HCT116 (cell line): ENCODE results near the gene NDE1. TPM values are rescaled to one million over a fixed set of nuclear protein-coding genes. Genes with fewer than 3 reads are reported as not detected.

Source experiments
- ATAC-seq: fragments of 200-7000 bp; cut with Tn5 transposase; 2 replicates; pipeline ENCODE4 v1.9.1; 2020; ENCODE audit warnings: mild to moderate bottlenecking, moderate library complexity
- BruUV-seq: library from RNA; stranded (reverse); fragments of 400-500 nt; replicated peaks from 2 replicates; lab custom pipeline; 2021; lab: Mats Ljungman, UMichigan
- CTCF ChIA-PET: fragments of 300-600 bp; sonication (Branson Sonifier 250); formaldehyde crosslinking; loops from one replicate; lab custom pipeline; 2021; ENCODE audit warnings: antibody characterized with exemption; lab: Charles Lee
- POLR2A ChIA-PET: fragments of 300-600, 350-600 bp; sonication (Branson Sonifier 250); formaldehyde crosslinking; loops from one replicate; lab custom pipeline; 2021; ENCODE audit warnings: antibody characterized with exemption; lab: Charles Lee
- RAD21 ChIA-PET, 2 experiments: fragments of 300-600 bp; sonication (Branson Sonifier 250); formaldehyde crosslinking; loops; one replicate each; lab custom pipeline; 2023; ENCODE audit warnings: low total read pairs in 2 of 2; ENCODE audit not compliant: uncharacterized antibody in 2 of 2, unreplicated experiment in 2 of 2, low non-redundant PET in 1 of 2; lab: Charles Lee
- DNase-seq: peaks from one replicate; pipeline ENCODE4 v3.0.0-alpha.2; 2010; ENCODE audit warnings: low read depth, low spot score
- H2AFZ ChIP-seq: fragments of 200-600 bp; shearing (Covaris generic), sonication (generic); 2 replicates; pipeline ENCODE4 v1.6.1; 2017; ENCODE audit warnings: low read depth, mixed run types, mixed read lengths, antibody characterized with exemption, low read length; ENCODE audit not compliant: poor library complexity, severe bottlenecking
- H3K27ac ChIP-seq: 2 replicates; pipeline ENCODE4 v1.5.1; 2012; ENCODE audit warnings: low read depth, low read length
- H3K27me3 ChIP-seq: fragments of 200-600 bp; sonication (generic); 2 replicates; pipeline ENCODE4 v1.6.1; 2016; ENCODE audit warnings: mixed run types, low read length, mixed read lengths; ENCODE audit not compliant: insufficient read depth
- H3K36me3 ChIP-seq, 2 experiments: fragments of 200-500 bp in 1 of 2; fragments of 200-600 bp in 1 of 2; sonication (Bioruptor generic) in 1 of 2; sonication (generic) in 1 of 2; 2 replicates each; pipeline versions ENCODE4 v1.5.1 to v1.6.1; 2014 to 2016; ENCODE audit warnings: low read length in 2 of 2, inconsistent platforms in 1 of 2, mixed read lengths in 1 of 2, mixed run types in 1 of 2; ENCODE audit not compliant: insufficient read depth in 2 of 2, control insufficient read depth in 1 of 2
- H3K4me1 ChIP-seq, 2 experiments: fragments of 200-600 bp in 1 of 2; sonication (generic) in 1 of 2; 2 replicates each; pipeline versions ENCODE4 v1.5.1 to v1.6.1; 2012 to 2017; ENCODE audit warnings: low read length in 2 of 2, inconsistent platforms in 1 of 2, mild to moderate bottlenecking in 1 of 2, mixed read lengths in 1 of 2, mixed run types in 1 of 2, moderate library complexity in 1 of 2; ENCODE audit not compliant: insufficient read depth in 2 of 2, control insufficient read depth in 1 of 2
- H3K4me2 ChIP-seq: fragments of 200-600 bp; sonication (generic); 2 replicates; pipeline ENCODE4 v1.6.1; 2017; ENCODE audit warnings: mixed run types, low read length, mixed read lengths
- H3K4me3 ChIP-seq, 2 experiments: fragments of 200-600 bp in 1 of 2; sonication (generic) in 1 of 2; replicated peaks in 1 of 2; 2 replicates each; pipeline ENCODE4 v1.5.1; 2011 to 2016; ENCODE audit warnings: low read length in 2 of 2, control low read depth in 1 of 2, low read depth in 1 of 2, mild to moderate bottlenecking in 1 of 2, mixed read lengths in 1 of 2, mixed run types in 1 of 2
- H3K79me2 ChIP-seq: fragments of 200-600 bp; sonication (generic); 2 replicates; pipeline ENCODE4 v1.6.1; 2017; ENCODE audit warnings: mild to moderate bottlenecking, mixed run types, low read length, moderate library complexity, mixed read lengths; ENCODE audit not compliant: insufficient read depth
- H3K9ac ChIP-seq: fragments of 200-600 bp; sonication (generic); 2 replicates; pipeline ENCODE4 v1.6.1; 2016; ENCODE audit warnings: low read length, mixed read lengths
- H3K9me2 ChIP-seq: fragments of 200-600 bp; sonication (generic), shearing (Covaris generic); 2 replicates; pipeline ENCODE4 v1.6.1; 2017; ENCODE audit warnings: mixed run types, mild to moderate bottlenecking, moderate library complexity; ENCODE audit not compliant: insufficient read depth
- H3K9me3 ChIP-seq, 2 experiments: fragments of 200-500 bp in 1 of 2; fragments of 200-600 bp in 1 of 2; sonication (Bioruptor generic) in 1 of 2; sonication (generic) in 1 of 2; 2 replicates each; pipeline ENCODE4 v1.6.1; 2014 to 2017; ENCODE audit warnings: low read length in 2 of 2, mixed read lengths in 2 of 2, inconsistent platforms in 1 of 2, low read depth in 1 of 2, mild to moderate bottlenecking in 1 of 2, mixed run types in 1 of 2, moderate library complexity in 1 of 2; ENCODE audit not compliant: control insufficient read depth in 1 of 2, insufficient read depth in 1 of 2
- H4K20me1 ChIP-seq: fragments of 200-600 bp; sonication (generic), shearing (Covaris generic); 2 replicates; pipeline ENCODE4 v1.6.1; 2017; ENCODE audit warnings: mixed run types, mild to moderate bottlenecking, moderate library complexity; ENCODE audit not compliant: insufficient read depth
- CBX3 ChIP-seq: IDR thresholded peaks from 2 replicates; pipeline ENCODE4 v1.6.1; 2012; ENCODE audit warnings: low read depth
- CEBPB ChIP-seq: IDR thresholded peaks from 2 replicates; pipeline ENCODE4 v1.6.1; 2012; ENCODE audit warnings: low read depth
- EGR1 ChIP-seq: IDR thresholded peaks from 2 replicates; pipeline ENCODE4 v1.6.1; 2012; ENCODE audit warnings: low read depth
- EZH2 ChIP-seq: fragments of 200-600 bp; sonication (generic); IDR thresholded peaks from 2 replicates; pipeline ENCODE4 v1.6.1; 2017; ENCODE audit warnings: antibody characterized with exemption, mixed run types
- EZH2phosphoT487 ChIP-seq: fragments of 200-600 bp; IDR thresholded peaks from 2 replicates; pipeline ENCODE4 v1.6.1; 2018; ENCODE audit warnings: antibody characterized with exemption, borderline replicate concordance
- FOSL1 ChIP-seq: IDR thresholded peaks from 2 replicates; pipeline ENCODE4 v1.6.1; 2012; ENCODE audit warnings: low read depth
- JUND ChIP-seq: IDR thresholded peaks from 2 replicates; pipeline ENCODE4 v1.6.1; 2012
- POLR2A ChIP-seq: IDR thresholded peaks from 2 replicates; pipeline ENCODE4 v1.7.0; 2011; ENCODE audit warnings: borderline replicate concordance; ENCODE audit not compliant: insufficient read depth, insufficient read length; ENCODE audit errors: extremely low read depth
- POLR2AphosphoS5 ChIP-seq: IDR thresholded peaks from 2 replicates; pipeline ENCODE4 v1.6.1; 2011; ENCODE audit warnings: mild to moderate bottlenecking, low read depth, low read length, moderate library complexity
- RAD21 ChIP-seq: IDR thresholded peaks from 2 replicates; pipeline ENCODE4 v1.6.1; 2012; ENCODE audit warnings: low read depth, mild to moderate bottlenecking
- SIN3A ChIP-seq: IDR thresholded peaks from 2 replicates; pipeline ENCODE4 v1.6.1; 2012; ENCODE audit warnings: low read depth
- SP1 ChIP-seq: IDR thresholded peaks from 2 replicates; pipeline ENCODE4 v1.6.1; 2012; ENCODE audit warnings: low read depth
- SRF ChIP-seq: IDR thresholded peaks from 2 replicates; pipeline ENCODE4 v1.6.1; 2012; ENCODE audit warnings: low read depth
- ZFX ChIP-seq: fragments of 450-650 bp; IDR thresholded peaks from 2 replicates; pipeline ENCODE4 v1.6.1; 2017
- ZNF274 ChIP-seq: fragments of 200-500 bp; sonication (Bioruptor generic); IDR thresholded peaks from 2 replicates; pipeline ENCODE4 v1.6.1; 2014; ENCODE audit warnings: mild to moderate bottlenecking, low read depth, low read length, inconsistent platforms
- intact Hi-C: fragments of 100-400 bp; cut with micrococcal nuclease; formaldehyde crosslinking; loops from 2 replicates; pipeline ENCODE4 v1.10.0; 2022
- total RNA-seq: library from RNA; stranded (reverse); gene quantifications from one replicate; pipeline ENCODE4 v1.2.1, GENCODE V29; 2021; ENCODE audit not compliant: unreplicated experiment
- TF ChIP-seq, protein P1 (sequence below): IDR thresholded peaks from 2 replicates; pipeline ENCODE4 v1.6.1; 2012
- TF ChIP-seq, protein P2 (sequence below): IDR thresholded peaks from 2 replicates; pipeline ENCODE4 v1.6.1; 2011; ENCODE audit warnings: mild to moderate bottlenecking, low read length, moderate library complexity; ENCODE audit not compliant: insufficient replicate concordance; ENCODE audit errors: extremely low read depth
- TF ChIP-seq, protein P3 (sequence below): IDR thresholded peaks from 2 replicates; pipeline ENCODE4 v1.6.1; 2012

Gene NDE1
- total RNA-seq, 1 experiment from 2014 or later = 103 TPM

DNA sequence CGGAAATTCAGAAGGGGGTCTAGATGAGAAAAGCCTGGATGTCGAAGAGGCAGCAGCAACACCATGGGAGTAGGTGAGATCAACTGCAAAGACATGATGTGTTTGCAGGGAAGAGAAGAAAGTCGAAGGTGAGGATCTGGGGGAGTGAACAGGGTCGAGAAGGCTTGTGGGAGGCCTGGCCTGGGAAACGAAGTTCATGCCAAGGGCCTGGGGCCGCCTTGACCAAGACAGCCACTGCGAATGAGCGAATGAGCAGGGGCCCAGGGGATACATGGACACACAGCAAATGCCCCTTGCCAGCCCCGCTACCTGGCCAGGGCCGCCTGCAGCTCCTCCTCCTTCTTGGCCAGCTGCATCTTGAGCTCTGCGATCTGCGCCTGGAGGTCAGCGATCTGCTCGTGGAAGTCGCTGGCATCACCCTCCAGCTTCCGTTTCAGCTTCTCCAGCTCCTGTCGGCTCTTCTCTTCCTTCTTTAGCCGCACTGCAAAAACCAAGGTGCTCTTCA lies 87.1 kb downstream of the NDE1 start:
- no peaks in the 10 kb centered on the region for H3K9me2 ChIP-seq
- no peaks in the 10 kb centered on the region for H3K9me3 ChIP-seq
- ChIA-PET RAD21 (no interaction called here), CTCF (no interaction called here), POLR2A (no interaction called here)
- DNase-seq (no peak), ATAC-seq (no peak)
- intact Hi-C loops = no loop called here
- H2AFZ ChIP-seq = no peak overlapping the region
- no peak overlapping the region for H3K9ac ChIP-seq
- H3K27ac ChIP-seq = no peak overlapping the region
- no peaks in the 10 kb centered on the region for H3K79me2 ChIP-seq
- no peaks in the 10 kb centered on the region for H4K20me1 ChIP-seq
- TF ChIP-seq SRF = no peak
- TF ChIP-seq EZH2phosphoT487 = no peak
- no peak for TF ChIP-seq EZH2
- no peak for TF ChIP-seq RAD21
- TF ChIP-seq SIN3A = no peak
- TF ChIP-seq POLR2AphosphoS5 = no peak
- TF ChIP-seq, protein P1, sequence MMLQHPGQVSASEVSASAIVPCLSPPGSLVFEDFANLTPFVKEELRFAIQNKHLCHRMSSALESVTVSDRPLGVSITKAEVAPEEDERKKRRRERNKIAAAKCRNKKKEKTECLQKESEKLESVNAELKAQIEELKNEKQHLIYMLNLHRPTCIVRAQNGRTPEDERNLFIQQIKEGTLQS = no peak
- TF ChIP-seq CEBPB = no peak
- TF ChIP-seq ZFX = no peak
- no peak for TF ChIP-seq SP1
- H3K4me1 ChIP-seq = no peaks in the 10 kb centered on the region
- BruUV-seq = no TSS peak
- no peak overlapping the region for H3K4me2 ChIP-seq
- no peak overlapping the region for H3K4me3 ChIP-seq
- H3K36me3 ChIP-seq = no peaks in the 10 kb centered on the region
- H3K27me3 ChIP-seq = no peaks in the 10 kb centered on the region

DNA sequence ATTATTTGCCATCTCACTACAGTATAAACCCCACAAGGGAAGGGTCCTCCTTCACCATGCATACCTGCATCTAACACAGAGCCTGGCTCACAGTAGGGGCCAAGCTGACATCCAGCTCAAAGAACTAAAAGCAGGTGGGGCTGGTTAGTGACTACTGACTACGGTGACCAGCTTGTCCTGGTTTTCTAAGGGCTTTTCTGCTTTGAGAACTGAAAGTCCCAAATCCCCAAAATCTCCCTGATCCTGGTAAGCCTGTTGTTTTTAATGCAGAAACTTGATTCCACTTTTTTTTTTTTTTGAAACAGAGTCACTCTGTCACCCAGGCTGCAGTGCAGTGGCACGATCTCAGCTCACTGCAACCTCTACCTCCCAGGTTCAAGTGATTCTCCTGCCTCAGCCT lies 89.4 kb downstream of the NDE1 start:
- DNase-seq = no peak
- RAD21 ChIA-PET = interaction anchor here in 1 of 2 experiments (0.6 kb wide), 1 partner anchor 88 kb away, joined by 7 read pairs; no protein-coding TSS in a partner anchor
- H4K20me1 ChIP-seq = no peaks in the 10 kb centered on the region
- no peak overlapping the region for H2AFZ ChIP-seq
- H3K27ac ChIP-seq = no peak overlapping the region
- no peaks in the 10 kb centered on the region for H3K79me2 ChIP-seq
- no peak overlapping the region for H3K4me3 ChIP-seq
- H3K4me2 ChIP-seq = no peak overlapping the region
- BruUV-seq = no TSS peak
- H3K9ac ChIP-seq = no peak overlapping the region
- no peak for ATAC-seq
- H3K27me3 ChIP-seq = no peaks in the 10 kb centered on the region
- no peak for TF ChIP-seq FOSL1
- no peak for TF ChIP-seq JUND
- TF ChIP-seq EGR1 = no peak
- no peak for TF ChIP-seq ZNF274
- no peak for TF ChIP-seq SRF
- TF ChIP-seq, protein P1 = no peak
- no peak for TF ChIP-seq SIN3A
- TF ChIP-seq POLR2A = no peak
- TF ChIP-seq POLR2AphosphoS5 = no peak
- TF ChIP-seq, protein P2, sequence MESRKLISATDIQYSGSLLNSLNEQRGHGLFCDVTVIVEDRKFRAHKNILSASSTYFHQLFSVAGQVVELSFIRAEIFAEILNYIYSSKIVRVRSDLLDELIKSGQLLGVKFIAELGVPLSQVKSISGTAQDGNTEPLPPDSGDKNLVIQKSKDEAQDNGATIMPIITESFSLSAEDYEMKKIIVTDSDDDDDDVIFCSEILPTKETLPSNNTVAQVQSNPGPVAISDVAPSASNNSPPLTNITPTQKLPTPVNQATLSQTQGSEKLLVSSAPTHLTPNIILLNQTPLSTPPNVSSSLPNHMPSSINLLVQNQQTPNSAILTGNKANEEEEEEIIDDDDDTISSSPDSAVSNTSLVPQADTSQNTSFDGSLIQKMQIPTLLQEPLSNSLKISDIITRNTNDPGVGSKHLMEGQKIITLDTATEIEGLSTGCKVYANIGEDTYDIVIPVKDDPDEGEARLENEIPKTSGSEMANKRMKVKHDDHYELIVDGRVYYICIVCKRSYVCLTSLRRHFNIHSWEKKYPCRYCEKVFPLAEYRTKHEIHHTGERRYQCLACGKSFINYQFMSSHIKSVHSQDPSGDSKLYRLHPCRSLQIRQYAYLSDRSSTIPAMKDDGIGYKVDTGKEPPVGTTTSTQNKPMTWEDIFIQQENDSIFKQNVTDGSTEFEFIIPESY = no peak
- no peak for TF ChIP-seq EZH2
- no peak for TF ChIP-seq CBX3
- TF ChIP-seq, protein P3, sequence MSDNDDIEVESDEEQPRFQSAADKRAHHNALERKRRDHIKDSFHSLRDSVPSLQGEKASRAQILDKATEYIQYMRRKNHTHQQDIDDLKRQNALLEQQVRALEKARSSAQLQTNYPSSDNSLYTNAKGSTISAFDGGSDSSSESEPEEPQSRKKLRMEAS = no peak
- no peak for TF ChIP-seq EZH2phosphoT487
- no peaks in the 10 kb centered on the region for H3K36me3 ChIP-seq
- H3K9me3 ChIP-seq = no peaks in the 10 kb centered on the region
- H3K9me2 ChIP-seq = no peaks in the 10 kb centered on the region
- CTCF ChIA-PET = no interaction called here
- POLR2A ChIA-PET = no interaction called here
- intact Hi-C loops = no loop called here
- no peaks in the 10 kb centered on the region for H3K4me1 ChIP-seq
